Measurements from ENCODE around the gene SOX9.

SOX9 gene

GRCh38 chr17:72150632-72151460, 30.0 kb downstream of the SOX9 start:
- no peak overlapping the region for H3K4me3 Mint-ChIP-seq
- no peaks in the 10 kb centered on the region for H3K36me3 Mint-ChIP-seq (ENCODE audit: low read depth)
- ATAC-seq (no peak), DNase-seq (no peak)
- H3K9me3 Mint-ChIP-seq = no peaks in the 10 kb centered on the region
- no peaks in the 10 kb centered on the region for H3K4me1 Mint-ChIP-seq
- H3K27me3 Mint-ChIP-seq = peaks cover 4% of the 10 kb centered on the region
- no peak overlapping the region for H3K27ac Mint-ChIP-seq

- no peak for DNase-seq
- Mint-ChIP-seq H3K9me3 (no peaks in the 10 kb centered on the region), H3K27ac (no peak overlapping the region), H3K27me3 (peaks cover 4% of the 10 kb centered on the region), H3K36me3 (ENCODE audit: low read depth) (no peaks in the 10 kb centered on the region), H3K4me1 (no peaks in the 10 kb centered on the region), H3K4me3 (no peak overlapping the region)
- no peak for ATAC-seq
These were observed 31.0 kb downstream of the SOX9 start for GRCh38 chr17:72151565-72152386.

GRCh38 chr17:72152387-72152929, 31.6 kb downstream of the SOX9 start:
- no peak for ATAC-seq
- DNase-seq = no peak
- H3K27me3 Mint-ChIP-seq = peaks cover 4% of the 10 kb centered on the region
- no peak overlapping the region for H3K4me3 Mint-ChIP-seq
- H3K36me3 Mint-ChIP-seq (ENCODE audit: low read depth) = no peaks in the 10 kb centered on the region
- no peaks in the 10 kb centered on the region for H3K4me1 Mint-ChIP-seq
- H3K27ac Mint-ChIP-seq = no peak overlapping the region
- no peaks in the 10 kb centered on the region for H3K9me3 Mint-ChIP-seq

- Mint-ChIP-seq H3K4me1 (no peaks in the 10 kb centered on the region), H3K27me3 (no peaks in the 10 kb centered on the region), H3K36me3 (ENCODE audit: low read depth) (no peaks in the 10 kb centered on the region), H3K27ac (no peak overlapping the region), H3K4me3 (no peak overlapping the region), H3K9me3 (peaks cover 22% of the 10 kb centered on the region)
- DNase-seq (no peak), ATAC-seq (no peak)
These were observed 38.4 kb downstream of the SOX9 start for GRCh38 chr17:72158895-72159885.

- DNase-seq = no peak
- Mint-ChIP-seq H3K9me3 (peaks cover 22% of the 10 kb centered on the region), H3K27ac (no peak overlapping the region), H3K36me3 (ENCODE audit: low read depth) (no peaks in the 10 kb centered on the region), H3K27me3 (no peaks in the 10 kb centered on the region), H3K4me1 (no peaks in the 10 kb centered on the region), H3K4me3 (no peak overlapping the region)
- ATAC-seq = no peak
These were observed 41.7 kb downstream of the SOX9 start for GRCh38 chr17:72162569-72162968.

- Mint-ChIP-seq H3K9me3 (peaks cover 22% of the 10 kb centered on the region), H3K4me1 (no peaks in the 10 kb centered on the region), H3K4me3 (no peak overlapping the region), H3K27ac (no peak overlapping the region), H3K27me3 (no peaks in the 10 kb centered on the region), H3K36me3 (ENCODE audit: low read depth) (no peaks in the 10 kb centered on the region)
- ATAC-seq (no peak), DNase-seq (no peak)
These were observed 42.7 kb downstream of the SOX9 start for GRCh38 chr17:72163474-72163873.

GRCh38 chr17:72164158-72164739, 43.4 kb downstream of the SOX9 start:
- ATAC-seq = no peak
- H3K9me3 Mint-ChIP-seq = peaks cover 17% of the 10 kb centered on the region
- DNase-seq = no peak
- H3K36me3 Mint-ChIP-seq (ENCODE audit: low read depth) = no peaks in the 10 kb centered on the region
- no peaks in the 10 kb centered on the region for H3K27me3 Mint-ChIP-seq
- H3K4me1 Mint-ChIP-seq = no peaks in the 10 kb centered on the region
- H3K27ac Mint-ChIP-seq = no peak overlapping the region
- H3K4me3 Mint-ChIP-seq = no peak overlapping the region

- Mint-ChIP-seq H3K27me3 (no peaks in the 10 kb centered on the region), H3K4me3 (no peak overlapping the region), H3K27ac (no peak overlapping the region), H3K4me1 (no peaks in the 10 kb centered on the region), H3K9me3 (peaks cover 9% of the 10 kb centered on the region), H3K36me3 (ENCODE audit: low read depth) (no peaks in the 10 kb centered on the region)
- ATAC-seq (no peak), DNase-seq (no peak)
These were observed 44.5 kb downstream of the SOX9 start for GRCh38 chr17:72165192-72165866.

GRCh38 chr17:72165867-72166439, 45.1 kb downstream of the SOX9 start:
- H3K27me3 Mint-ChIP-seq = no peaks in the 10 kb centered on the region
- H3K9me3 Mint-ChIP-seq = peaks cover 4% of the 10 kb centered on the region
- no peaks in the 10 kb centered on the region for H3K4me1 Mint-ChIP-seq
- no peak for ATAC-seq
- H3K4me3 Mint-ChIP-seq = no peak overlapping the region
- no peaks in the 10 kb centered on the region for H3K36me3 Mint-ChIP-seq (ENCODE audit: low read depth)
- no peak overlapping the region for H3K27ac Mint-ChIP-seq
- no peak for DNase-seq

- Mint-ChIP-seq H3K36me3 (ENCODE audit: low read depth) (no peaks in the 10 kb centered on the region), H3K4me1 (no peaks in the 10 kb centered on the region), H3K4me3 (no peak overlapping the region), H3K27me3 (no peaks in the 10 kb centered on the region), H3K9me3 (peaks cover 3% of the 10 kb centered on the region), H3K27ac (no peak overlapping the region)
- no peak for ATAC-seq
- no peak for DNase-seq
These were observed 46.8 kb downstream of the SOX9 start for GRCh38 chr17:72167593-72167992.

- Mint-ChIP-seq H3K9me3 (no peaks in the 10 kb centered on the region), H3K27me3 (no peaks in the 10 kb centered on the region), H3K4me3 (no peak overlapping the region), H3K36me3 (ENCODE audit: low read depth) (no peaks in the 10 kb centered on the region), H3K4me1 (no peaks in the 10 kb centered on the region), H3K27ac (no peak overlapping the region)
- ATAC-seq (no peak), DNase-seq (no peak)
These were observed 49.0 kb downstream of the SOX9 start for GRCh38 chr17:72169823-72170222.

GRCh38 chr17:72171703-72172667, 51.2 kb downstream of the SOX9 start:
- H3K4me1 Mint-ChIP-seq = no peaks in the 10 kb centered on the region
- H3K27ac Mint-ChIP-seq = no peak overlapping the region
- DNase-seq (no peak), ATAC-seq (no peak)
- no peaks in the 10 kb centered on the region for H3K36me3 Mint-ChIP-seq (ENCODE audit: low read depth)
- H3K9me3 Mint-ChIP-seq = no peaks in the 10 kb centered on the region
- H3K27me3 Mint-ChIP-seq = peaks cover 2% of the 10 kb centered on the region
- no peak overlapping the region for H3K4me3 Mint-ChIP-seq
